WI38 (cell line): ENCODE data around the gene MESP2.

Experiments used
- H3K4me3 ChIP-seq: 2 replicates; pipeline ENCODE4 v1.5.1; 2011; ENCODE audit warnings: low read depth, mild to moderate bottlenecking, control low read depth, low read length
- TF ChIP-seq, protein P1 (sequence below): IDR thresholded peaks from 2 replicates; pipeline ENCODE4 v1.5.1; 2012; ENCODE audit warnings: low read depth, mild to moderate bottlenecking, control low read depth, low read length

Gene MESP2

DNA sequence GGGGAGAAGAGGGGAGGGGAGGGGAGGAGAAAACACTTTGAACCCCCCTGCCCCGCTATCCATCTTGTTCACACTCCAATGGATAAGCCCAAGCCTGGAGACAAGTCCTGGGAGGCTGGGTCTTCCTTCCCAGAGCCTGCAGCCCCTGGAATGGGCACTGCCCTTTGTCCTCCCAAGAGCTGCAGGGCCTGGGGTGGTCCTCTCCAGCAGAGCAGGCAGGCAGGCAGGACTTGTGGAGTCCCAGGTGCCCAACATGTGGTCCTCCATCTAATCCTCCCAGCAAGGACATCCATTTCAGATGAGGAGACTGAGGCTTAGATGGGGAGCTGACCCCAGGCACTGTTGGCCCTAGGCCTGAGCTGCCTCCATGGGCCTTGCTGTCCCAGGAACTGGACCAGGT lies 10.4 kb upstream of the MESP2 start:
- H3K4me3 ChIP-seq: no peak overlapping the region
- TF ChIP-seq, protein P1, sequence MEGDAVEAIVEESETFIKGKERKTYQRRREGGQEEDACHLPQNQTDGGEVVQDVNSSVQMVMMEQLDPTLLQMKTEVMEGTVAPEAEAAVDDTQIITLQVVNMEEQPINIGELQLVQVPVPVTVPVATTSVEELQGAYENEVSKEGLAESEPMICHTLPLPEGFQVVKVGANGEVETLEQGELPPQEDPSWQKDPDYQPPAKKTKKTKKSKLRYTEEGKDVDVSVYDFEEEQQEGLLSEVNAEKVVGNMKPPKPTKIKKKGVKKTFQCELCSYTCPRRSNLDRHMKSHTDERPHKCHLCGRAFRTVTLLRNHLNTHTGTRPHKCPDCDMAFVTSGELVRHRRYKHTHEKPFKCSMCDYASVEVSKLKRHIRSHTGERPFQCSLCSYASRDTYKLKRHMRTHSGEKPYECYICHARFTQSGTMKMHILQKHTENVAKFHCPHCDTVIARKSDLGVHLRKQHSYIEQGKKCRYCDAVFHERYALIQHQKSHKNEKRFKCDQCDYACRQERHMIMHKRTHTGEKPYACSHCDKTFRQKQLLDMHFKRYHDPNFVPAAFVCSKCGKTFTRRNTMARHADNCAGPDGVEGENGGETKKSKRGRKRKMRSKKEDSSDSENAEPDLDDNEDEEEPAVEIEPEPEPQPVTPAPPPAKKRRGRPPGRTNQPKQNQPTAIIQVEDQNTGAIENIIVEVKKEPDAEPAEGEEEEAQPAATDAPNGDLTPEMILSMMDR: no peak

GRCh38 chr15:89766357-89767311 lies 9.5 kb upstream of the MESP2 start:
- TF ChIP-seq, protein P1: no peak
- H3K4me3 ChIP-seq: no peak overlapping the region

DNA sequence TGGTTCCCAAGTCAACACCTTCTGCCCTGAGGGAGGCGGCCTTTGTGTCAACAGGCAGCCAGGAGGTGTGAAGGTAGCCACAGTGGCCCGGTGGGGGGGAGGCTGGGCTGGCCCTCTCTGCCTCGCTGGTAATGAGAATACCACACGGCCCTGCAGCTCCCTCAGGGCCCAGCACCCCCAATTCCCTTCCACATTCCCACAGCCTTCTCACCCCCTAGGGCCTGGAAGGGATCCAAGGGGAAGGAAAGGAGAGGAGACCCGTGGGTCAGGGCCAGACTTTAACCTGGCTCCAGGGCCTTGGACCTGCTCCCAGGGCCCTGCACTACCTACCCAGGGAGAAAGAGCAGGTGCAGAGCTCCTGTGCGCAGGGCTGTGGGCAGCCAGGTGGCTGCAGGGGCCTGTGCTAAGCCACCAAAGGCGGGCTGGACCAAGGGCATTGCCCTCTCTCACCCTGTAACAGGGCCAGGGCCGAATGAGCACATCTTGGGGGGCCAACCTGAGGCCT lies 8.7 kb upstream of the MESP2 start:
- no peak overlapping the region for H3K4me3 ChIP-seq
- TF ChIP-seq, protein P1: no peak

- no peak overlapping the region for H3K4me3 ChIP-seq
- TF ChIP-seq, protein P1: no peak
Observed at GRCh38 chr15:89768071-89768500, 8.0 kb upstream of the MESP2 start.

DNA sequence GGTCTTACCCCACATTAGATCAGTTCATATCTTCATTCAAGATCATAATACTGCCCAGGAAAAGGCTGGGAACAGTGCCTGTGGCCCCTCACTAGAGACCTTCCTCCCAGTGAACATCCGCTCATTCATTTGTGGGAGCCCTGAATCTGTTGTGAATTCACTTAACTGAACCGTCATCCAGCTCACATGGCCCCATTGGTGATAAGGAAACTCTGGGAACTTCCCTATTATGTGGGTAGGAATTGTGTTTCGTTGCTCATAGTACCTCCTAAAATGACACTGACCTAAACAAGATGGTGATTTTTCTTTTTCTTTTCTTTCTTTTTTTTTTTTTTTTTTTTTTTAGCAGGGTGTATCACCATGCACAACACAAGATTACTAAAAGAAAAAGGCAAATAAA lies 6.8 kb upstream of the MESP2 start:
- H3K4me3 ChIP-seq: no peak overlapping the region
- TF ChIP-seq, protein P1: no peak

- TF ChIP-seq, protein P1: no peak
- no peak overlapping the region for H3K4me3 ChIP-seq
Observed at GRCh38 chr15:89770041-89770440, 6.1 kb upstream of the MESP2 start.

DNA sequence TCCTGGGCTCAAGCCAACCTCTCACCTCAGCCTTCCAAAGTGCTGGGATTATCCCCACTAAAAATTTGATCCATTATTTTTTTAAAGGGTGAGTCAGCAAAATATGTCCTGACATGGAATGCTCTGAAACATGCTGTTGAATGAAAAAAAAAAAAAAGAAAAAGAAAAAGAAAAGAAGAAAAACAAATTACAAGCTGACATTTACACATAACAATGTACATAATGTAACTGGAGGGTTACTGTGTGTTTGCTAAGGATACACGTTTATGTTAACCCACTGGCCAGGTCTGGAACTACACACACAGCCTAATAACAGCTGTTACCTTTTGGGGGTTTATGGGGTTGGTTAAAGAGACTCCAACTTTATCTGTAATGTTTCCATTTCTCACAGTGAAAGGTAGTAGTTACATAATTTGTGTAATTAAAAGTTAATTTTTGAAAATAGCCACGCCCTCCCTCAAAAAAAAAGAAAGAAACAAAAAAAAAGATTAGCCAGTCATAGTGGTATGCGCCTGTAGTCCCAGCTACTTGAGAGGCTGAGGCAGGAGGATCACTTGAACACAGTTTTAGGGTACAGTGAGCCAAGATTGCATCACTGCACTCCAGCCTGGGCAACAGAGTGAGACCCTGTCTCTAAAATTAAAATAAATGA lies 3.1 kb upstream of the MESP2 start:
- TF ChIP-seq, protein P1: peak; percentile 14; the same call in 1 of the 2 replicates

More for the DNA sequence above, 3.1 kb upstream of the MESP2 start:
- no peak overlapping the region for H3K4me3 ChIP-seq
